Measurements from ENCODE around the gene RABIF. TPM values are rescaled to one million over a fixed set of nuclear protein-coding genes. Genes with fewer than 3 reads are reported as not detected.
"Not testable (repeated sequence)": the region's sequence is repeated elsewhere in the genome, so short reads cannot be mapped to it uniquely, and the experiment has no call there.

RABIF gene
- total RNA-seq, 1 donor from 2014 or later: 12.7 TPM

GRCh38 chr1:202835548-202836072, 53.3 kb downstream of the RABIF start:
- intact Hi-C loops (cut with micrococcal nuclease): loop anchor here (2.0 kb wide), 1 partner anchor 31 kb away; no protein-coding TSS in a partner anchor
- Mint-ChIP-seq H3K9me3 (no peaks in the 10 kb centered on the region), H3K36me3 (ENCODE audit: low read depth) (no peaks in the 10 kb centered on the region), H3K4me1 (peaks cover 47% of the 10 kb centered on the region), H3K27ac (peak overlapping the region; percentile 81), H3K27me3 (no peaks in the 10 kb centered on the region), H3K4me3 (peak overlapping the region; percentile 76)
- peak; percentile 86 for DNase-seq

GRCh38 chr1:202834771-202835547, 54.0 kb downstream of the RABIF start:
- H3K4me3 Mint-ChIP-seq: peak overlapping the region; percentile 76

GRCh38 chr1:202831906-202832305, 57.0 kb downstream of the RABIF start:
- H3K4me3 Mint-ChIP-seq: no peak overlapping the region
- H3K27me3 Mint-ChIP-seq: peaks cover 5% of the 10 kb centered on the region
- DNase-seq: no peak
- H3K36me3 Mint-ChIP-seq (ENCODE audit: low read depth): no peaks in the 10 kb centered on the region
- peaks cover 33% of the 10 kb centered on the region for H3K4me1 Mint-ChIP-seq
- peak overlapping the region; percentile 8 for H3K27ac Mint-ChIP-seq
- intact Hi-C loops (cut with micrococcal nuclease): no loop called here
- no peaks in the 10 kb centered on the region for H3K9me3 Mint-ChIP-seq

More at GRCh38 chr1:202834771-202835547, 54.0 kb downstream of the RABIF start:
- intact Hi-C loops (cut with micrococcal nuclease): no loop called here
- Mint-ChIP-seq H3K27ac (peak overlapping the region; percentile 81), H3K9me3 (no peaks in the 10 kb centered on the region), H3K27me3 (no peaks in the 10 kb centered on the region), H3K36me3 (ENCODE audit: low read depth) (no peaks in the 10 kb centered on the region), H3K4me1 (peaks cover 47% of the 10 kb centered on the region)
- DNase-seq: peak; percentile 71

GRCh38 chr1:202829223-202829622, 59.7 kb downstream of the RABIF start:
- H3K4me3 Mint-ChIP-seq; intact Hi-C loops (cut with micrococcal nuclease); H3K4me1 Mint-ChIP-seq; H3K27ac Mint-ChIP-seq; H3K9me3 Mint-ChIP-seq; H3K36me3 Mint-ChIP-seq (ENCODE audit: low read depth); DNase-seq: not testable (repeated sequence)
- peaks cover 20% of the 10 kb centered on the region for H3K27me3 Mint-ChIP-seq

Other genes with a start within 250 kb of the RABIF start
- not detected in 2 replicates for gene SYT2, start 178.7 kb downstream of the RABIF start, total RNA-seq
- gene KDM5B, start 80.7 kb downstream of the RABIF start, total RNA-seq: 83.2 and 92.7 TPM in 2 replicates
- gene PCAT6, start 78.2 kb downstream of the RABIF start, total RNA-seq: 0.83 and 1.4 TPM in 2 replicates
- 28.0 and 30.5 TPM in 2 replicates for gene KLHL12, start 38.1 kb upstream of the RABIF start, total RNA-seq
- gene ADIPOR1, start 69.2 kb upstream of the RABIF start, total RNA-seq: 86.7 and 92.1 TPM in 2 replicates
- 18.0 and 19.9 TPM in 2 replicates for gene CYB5R1, start 78.1 kb upstream of the RABIF start, total RNA-seq
- gene TMEM183A, start 118.2 kb upstream of the RABIF start, total RNA-seq: 77.7 and 82.8 TPM in 2 replicates
- 34.2 and 35.1 TPM in 2 replicates for gene PPFIA4, start 137.3 kb upstream of the RABIF start, total RNA-seq
- gene MYOG, start 196.9 kb upstream of the RABIF start, total RNA-seq: not detected in 2 replicates
- gene ADORA1, start 238.6 kb upstream of the RABIF start, total RNA-seq: not detected in 2 replicates